ENCODE measurements around the gene KIRREL3.

Gene KIRREL3

DNA sequence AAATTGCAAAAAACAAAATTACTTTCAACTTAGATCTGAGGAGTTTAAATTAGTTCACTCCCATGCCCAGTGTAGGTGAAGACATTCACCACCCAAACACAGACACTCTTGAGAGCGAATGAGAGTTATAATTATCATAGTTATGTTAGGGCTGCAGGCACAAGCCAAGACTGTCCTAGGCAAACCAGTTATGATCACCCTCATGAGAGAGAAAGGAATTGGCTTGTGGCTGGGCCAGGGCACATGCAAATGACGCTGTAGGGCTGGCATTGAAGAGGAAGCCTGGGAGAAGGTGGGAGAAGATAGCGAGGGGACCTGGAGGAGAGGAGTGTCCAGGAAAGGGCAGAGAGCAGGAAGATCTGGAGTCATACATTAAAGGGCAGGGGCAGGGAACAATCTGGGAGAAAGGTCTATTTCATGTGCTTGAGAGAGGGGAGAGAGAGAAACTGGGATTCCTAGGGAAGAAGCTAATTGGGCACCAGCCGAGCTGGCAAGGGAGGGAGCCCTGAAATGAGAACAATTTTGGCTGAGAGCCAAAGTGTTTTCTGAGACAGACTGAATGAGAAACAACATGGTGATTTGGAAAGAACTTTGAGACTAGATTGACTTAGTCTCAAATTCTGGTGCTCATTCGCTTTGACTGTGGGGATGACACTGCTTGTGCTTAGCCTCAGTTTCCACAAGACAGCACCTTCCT, 279.9 kb downstream of the KIRREL3 start:
- H3K27me3 ChIP-seq (ENCODE audit: low read depth, low read length): peaks cover 52% of the 10 kb centered on the region
- H2AFZ ChIP-seq (ENCODE audit: low read depth, low read length): no peak overlapping the region
- H3K4me1 ChIP-seq (ENCODE audit: low read length): no peaks in the 10 kb centered on the region
- H3K79me2 ChIP-seq (ENCODE audit: low read length): no peaks in the 10 kb centered on the region
- no peak overlapping the region for H3K27ac ChIP-seq (ENCODE audit: low read length)
- H3K4me3 ChIP-seq (ENCODE audit: low read length): no peak overlapping the region
- TF ChIP-seq EZH2phosphoT487 (IDR thresholded peaks at IDR 0.05; ENCODE audit: low read depth): no peak
- TF ChIP-seq, protein P1, sequence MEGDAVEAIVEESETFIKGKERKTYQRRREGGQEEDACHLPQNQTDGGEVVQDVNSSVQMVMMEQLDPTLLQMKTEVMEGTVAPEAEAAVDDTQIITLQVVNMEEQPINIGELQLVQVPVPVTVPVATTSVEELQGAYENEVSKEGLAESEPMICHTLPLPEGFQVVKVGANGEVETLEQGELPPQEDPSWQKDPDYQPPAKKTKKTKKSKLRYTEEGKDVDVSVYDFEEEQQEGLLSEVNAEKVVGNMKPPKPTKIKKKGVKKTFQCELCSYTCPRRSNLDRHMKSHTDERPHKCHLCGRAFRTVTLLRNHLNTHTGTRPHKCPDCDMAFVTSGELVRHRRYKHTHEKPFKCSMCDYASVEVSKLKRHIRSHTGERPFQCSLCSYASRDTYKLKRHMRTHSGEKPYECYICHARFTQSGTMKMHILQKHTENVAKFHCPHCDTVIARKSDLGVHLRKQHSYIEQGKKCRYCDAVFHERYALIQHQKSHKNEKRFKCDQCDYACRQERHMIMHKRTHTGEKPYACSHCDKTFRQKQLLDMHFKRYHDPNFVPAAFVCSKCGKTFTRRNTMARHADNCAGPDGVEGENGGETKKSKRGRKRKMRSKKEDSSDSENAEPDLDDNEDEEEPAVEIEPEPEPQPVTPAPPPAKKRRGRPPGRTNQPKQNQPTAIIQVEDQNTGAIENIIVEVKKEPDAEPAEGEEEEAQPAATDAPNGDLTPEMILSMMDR (IDR thresholded peaks at IDR 0.05; ENCODE audit: low read depth, low read length): no peak
- H4K20me1 ChIP-seq (ENCODE audit: insufficient read depth, low read length): no peaks in the 10 kb centered on the region
- H3K9ac ChIP-seq (ENCODE audit: low read length): no peak overlapping the region
- H3K36me3 ChIP-seq (replicated peaks; ENCODE audit: low read depth, low read length): no peaks in the 10 kb centered on the region
- no peaks in the 10 kb centered on the region for H3K9me3 ChIP-seq (ENCODE audit: insufficient read depth, low read length)
- no peak overlapping the region for H3K4me2 ChIP-seq (ENCODE audit: low read length)

DNA sequence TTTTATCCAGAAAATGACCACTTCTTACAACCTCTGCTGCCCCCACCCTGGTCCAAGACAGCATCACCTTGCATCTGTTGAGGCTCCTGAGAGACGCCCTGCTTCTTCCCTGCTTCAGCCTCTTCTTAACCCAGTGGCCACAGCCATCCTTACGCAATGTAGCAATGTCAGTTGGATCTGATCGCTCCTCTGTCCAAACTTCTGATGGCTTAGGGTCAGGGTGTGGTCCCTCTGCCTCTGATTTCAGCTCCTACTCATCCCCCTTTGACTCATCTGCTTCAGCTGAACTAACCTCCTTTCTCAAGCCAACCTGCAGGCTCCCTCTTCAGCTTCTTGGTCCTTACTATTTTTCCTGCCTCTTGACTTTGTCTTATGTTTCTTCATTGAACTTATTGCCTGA, 280.8 kb downstream of the KIRREL3 start:
- peaks cover 46% of the 10 kb centered on the region for H3K27me3 ChIP-seq (ENCODE audit: low read depth, low read length)
- no peak overlapping the region for H3K9ac ChIP-seq (ENCODE audit: low read length)
- no peaks in the 10 kb centered on the region for H4K20me1 ChIP-seq (ENCODE audit: insufficient read depth, low read length)
- H2AFZ ChIP-seq (ENCODE audit: low read depth, low read length): no peak overlapping the region
- H3K4me1 ChIP-seq (ENCODE audit: low read length): no peaks in the 10 kb centered on the region
- H3K27ac ChIP-seq (ENCODE audit: low read length): no peak overlapping the region
- TF ChIP-seq, protein P1 (IDR thresholded peaks at IDR 0.05; ENCODE audit: low read depth, low read length): no peak
- TF ChIP-seq EZH2phosphoT487 (IDR thresholded peaks at IDR 0.05; ENCODE audit: low read depth): no peak
- no peaks in the 10 kb centered on the region for H3K9me3 ChIP-seq (ENCODE audit: insufficient read depth, low read length)
- no peak overlapping the region for H3K4me2 ChIP-seq (ENCODE audit: low read length)
- no peaks in the 10 kb centered on the region for H3K36me3 ChIP-seq (replicated peaks; ENCODE audit: low read depth, low read length)
- H3K4me3 ChIP-seq (ENCODE audit: low read length): no peak overlapping the region
- H3K79me2 ChIP-seq (ENCODE audit: low read length): no peaks in the 10 kb centered on the region

DNA sequence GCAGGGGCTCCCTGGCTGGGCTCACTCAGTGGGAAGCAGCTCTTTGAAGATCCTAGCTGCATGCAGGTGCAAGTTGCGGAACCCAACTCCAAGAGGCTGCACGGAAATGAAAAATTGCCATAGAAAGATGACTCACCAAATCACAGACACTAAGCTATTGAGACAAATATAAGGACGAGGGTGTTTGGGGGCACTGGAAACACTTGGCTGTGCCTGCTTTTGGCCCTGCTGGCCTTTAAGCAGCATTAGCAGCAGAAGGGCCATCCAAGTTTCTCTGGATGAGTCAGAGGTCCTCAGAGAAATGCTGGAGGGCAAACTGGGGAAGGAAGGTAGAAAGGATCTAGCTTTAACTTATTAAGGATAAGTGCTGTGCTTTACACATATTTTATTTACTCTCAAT, 282.3 kb downstream of the KIRREL3 start:
- Histone ChIP-seq H3K79me2 (ENCODE audit: low read length) (no peaks in the 10 kb centered on the region), H3K4me1 (ENCODE audit: low read length) (no peaks in the 10 kb centered on the region), H3K4me2 (ENCODE audit: low read length) (no peak overlapping the region), H3K4me3 (ENCODE audit: low read length) (no peak overlapping the region), H2AFZ (ENCODE audit: low read depth, low read length) (no peak overlapping the region), H3K36me3 (replicated peaks; ENCODE audit: low read depth, low read length) (no peaks in the 10 kb centered on the region), H3K27ac (ENCODE audit: low read length) (no peak overlapping the region), H3K27me3 (ENCODE audit: low read depth, low read length) (peaks cover 34% of the 10 kb centered on the region), H4K20me1 (ENCODE audit: insufficient read depth, low read length) (no peaks in the 10 kb centered on the region), H3K9me3 (ENCODE audit: insufficient read depth, low read length) (no peaks in the 10 kb centered on the region), H3K9ac (ENCODE audit: low read length) (no peak overlapping the region)
- TF ChIP-seq, protein P1 (IDR thresholded peaks at IDR 0.05; ENCODE audit: low read depth, low read length): no peak
- no peak for TF ChIP-seq EZH2phosphoT487 (IDR thresholded peaks at IDR 0.05; ENCODE audit: low read depth)

DNA sequence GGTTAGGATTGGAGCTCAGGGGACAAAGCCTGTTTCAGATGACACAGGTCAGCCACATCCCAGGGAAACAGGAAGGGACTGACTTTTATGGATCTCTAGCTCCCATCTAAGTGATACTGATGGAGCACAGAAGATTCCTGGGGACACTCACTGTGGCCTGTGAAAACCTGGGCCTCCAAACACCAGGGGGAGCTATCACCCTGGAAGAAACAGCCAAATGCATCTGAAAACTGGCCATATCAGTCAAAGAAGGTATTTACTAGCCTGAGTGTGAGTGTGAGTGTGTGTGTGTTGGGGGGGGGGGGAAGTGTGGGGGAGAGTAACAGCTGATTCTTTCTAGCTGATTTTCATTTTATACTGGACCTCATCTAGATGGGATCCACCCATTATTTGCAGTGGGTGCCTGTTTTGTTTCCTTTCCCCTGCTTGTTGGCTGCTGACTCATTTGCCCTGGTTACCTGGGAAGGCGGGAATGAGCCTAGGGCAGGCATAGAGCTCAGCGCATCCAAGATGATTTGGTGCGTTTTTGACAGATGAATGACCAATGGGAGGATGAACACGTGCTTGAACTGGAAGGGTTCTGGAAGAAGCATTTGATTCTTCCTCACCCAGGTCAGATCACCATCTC, 284.0 kb downstream of the KIRREL3 start:
- Histone ChIP-seq H3K4me1 (ENCODE audit: low read length) (no peaks in the 10 kb centered on the region), H3K27me3 (ENCODE audit: low read depth, low read length) (peaks cover 29% of the 10 kb centered on the region), H4K20me1 (ENCODE audit: insufficient read depth, low read length) (no peaks in the 10 kb centered on the region), H3K4me3 (ENCODE audit: low read length) (no peak overlapping the region), H3K4me2 (ENCODE audit: low read length) (no peak overlapping the region), H3K9me3 (ENCODE audit: insufficient read depth, low read length) (no peaks in the 10 kb centered on the region), H3K9ac (ENCODE audit: low read length) (no peak overlapping the region), H3K27ac (ENCODE audit: low read length) (no peak overlapping the region), H2AFZ (ENCODE audit: low read depth, low read length) (no peak overlapping the region), H3K79me2 (ENCODE audit: low read length) (no peaks in the 10 kb centered on the region), H3K36me3 (replicated peaks; ENCODE audit: low read depth, low read length) (no peaks in the 10 kb centered on the region)
- TF ChIP-seq EZH2phosphoT487 (IDR thresholded peaks at IDR 0.05; ENCODE audit: low read depth): no peak
- TF ChIP-seq, protein P1 (IDR thresholded peaks at IDR 0.05; ENCODE audit: low read depth, low read length): peak; percentile 75
